Middle frontal gyrus (tissue), 1 donor: Measurements from ENCODE around the gene ACYP2.

Experiments
- DNase-seq: peaks from one replicate; pipeline ENCODE4 v3.0.0-alpha.2; 2015; ENCODE audit warnings: low spot score; ENCODE audit errors: extremely low spot score

ACYP2 gene

DNA sequence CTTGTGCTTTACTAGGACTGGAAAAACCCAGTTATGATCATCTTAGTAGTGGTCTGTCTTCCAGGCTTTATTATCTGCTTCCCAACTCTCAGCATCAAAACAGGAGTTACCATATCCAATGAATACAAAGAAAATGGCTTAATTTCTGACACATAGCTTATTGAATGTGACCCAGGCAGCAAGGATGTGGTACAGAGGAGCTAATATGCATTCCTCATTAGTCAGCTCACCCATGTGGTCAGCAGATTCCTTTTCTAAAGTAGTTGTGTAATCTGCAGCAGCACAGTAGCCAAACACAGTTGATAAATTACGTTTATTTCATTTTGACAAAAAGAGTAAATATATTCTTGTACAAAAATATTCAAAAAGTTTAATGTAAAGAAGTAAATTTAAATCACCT lies 97.0 kb downstream of the ACYP2 start:
- no peak for DNase-seq

DNA sequence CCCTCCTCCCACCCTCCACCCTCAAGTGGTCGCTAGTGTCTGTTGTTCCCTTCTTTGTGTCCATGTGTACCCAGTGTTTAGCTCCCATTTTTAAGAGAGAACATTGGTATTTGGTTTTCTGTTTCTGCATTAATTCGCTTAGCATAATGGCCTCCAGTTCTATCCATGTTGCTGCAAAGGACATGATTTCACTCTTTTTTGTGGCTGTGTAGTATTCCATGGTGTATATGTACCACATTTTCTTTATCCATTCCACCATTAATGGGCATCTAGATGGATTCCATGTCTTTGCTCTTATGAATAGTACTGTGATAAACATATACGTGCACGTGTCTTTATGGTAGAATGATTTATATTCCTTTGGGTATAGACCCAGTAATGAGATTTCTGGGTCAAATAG lies 97.7 kb downstream of the ACYP2 start:
- DNase-seq = no peak

DNA sequence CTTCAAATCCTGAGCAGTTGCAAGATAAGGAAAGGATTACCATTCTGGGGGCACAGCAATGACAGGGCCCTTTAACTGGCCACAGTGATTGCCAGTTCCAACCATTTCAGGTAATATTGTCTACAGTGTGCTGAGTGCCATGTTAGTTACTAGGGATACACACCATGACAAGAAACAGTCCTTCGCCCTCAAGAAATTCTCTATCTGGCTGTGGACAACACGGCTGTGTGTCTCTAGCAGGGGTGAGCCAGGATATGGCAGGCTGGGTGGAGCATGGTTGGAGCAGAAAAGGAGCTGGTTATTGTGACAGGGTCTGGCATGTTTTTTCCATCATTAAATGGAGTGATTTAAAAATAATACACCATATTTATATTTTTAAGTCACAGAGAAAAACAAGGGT lies 109.6 kb downstream of the ACYP2 start:
- no peak for DNase-seq

DNA sequence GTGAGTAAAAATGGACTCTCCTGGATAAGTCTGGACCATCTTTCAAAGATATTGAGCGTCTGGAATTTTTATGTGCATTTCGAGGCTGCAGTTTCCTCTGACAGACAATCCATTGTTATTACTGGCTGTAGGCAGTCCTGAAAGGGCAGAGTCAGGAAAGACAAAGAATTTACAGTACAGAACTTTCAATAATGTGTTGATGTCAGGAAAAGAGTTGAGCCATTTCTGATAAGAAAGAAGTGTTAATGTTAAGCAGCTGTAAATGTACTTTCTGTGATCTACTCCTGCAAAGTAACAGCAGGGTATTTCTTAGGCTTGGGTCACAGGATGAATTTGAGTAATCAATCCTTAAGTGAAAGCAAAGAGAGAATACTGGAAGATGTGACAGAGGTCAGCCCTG lies 110.8 kb downstream of the ACYP2 start:
- no peak for DNase-seq

DNA sequence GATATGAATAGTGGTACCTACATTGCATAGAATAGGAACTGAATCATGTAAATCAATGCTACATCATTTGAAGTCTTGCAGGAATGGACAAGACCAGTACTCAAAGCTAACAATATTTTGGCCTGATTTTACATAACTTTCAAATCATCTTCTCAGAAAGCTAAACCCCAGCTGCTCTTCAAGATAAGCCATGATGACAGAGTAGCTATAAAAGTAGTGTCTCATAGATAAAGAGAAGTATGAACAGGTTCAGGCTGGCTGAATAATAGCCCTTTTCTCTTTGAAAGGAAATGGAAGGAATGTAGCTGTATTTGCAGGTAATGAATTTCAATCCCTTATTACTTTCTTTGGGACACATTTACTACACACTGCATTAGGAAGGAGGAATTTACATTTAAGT lies 112.4 kb downstream of the ACYP2 start:
- no peak for DNase-seq

DNA sequence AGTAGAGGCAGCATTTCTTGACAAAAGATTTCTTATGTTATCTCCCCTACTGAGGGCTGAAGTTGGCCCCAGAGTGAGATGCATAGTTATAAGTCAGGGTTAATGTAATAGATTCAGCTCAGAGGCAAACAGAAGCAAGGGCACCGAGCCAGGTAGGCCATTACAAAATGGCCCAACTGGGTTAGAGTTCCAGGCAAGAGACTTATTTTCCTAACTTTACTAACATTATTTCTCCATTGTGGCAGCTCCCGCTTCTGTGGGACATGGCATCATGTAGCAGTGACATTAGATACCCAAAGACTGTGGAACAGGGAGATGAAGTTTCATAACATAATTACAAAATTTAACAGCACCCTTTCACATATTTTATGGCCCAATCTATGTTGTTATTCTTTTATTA lies 113.5 kb downstream of the ACYP2 start:
- DNase-seq = no peak

DNA sequence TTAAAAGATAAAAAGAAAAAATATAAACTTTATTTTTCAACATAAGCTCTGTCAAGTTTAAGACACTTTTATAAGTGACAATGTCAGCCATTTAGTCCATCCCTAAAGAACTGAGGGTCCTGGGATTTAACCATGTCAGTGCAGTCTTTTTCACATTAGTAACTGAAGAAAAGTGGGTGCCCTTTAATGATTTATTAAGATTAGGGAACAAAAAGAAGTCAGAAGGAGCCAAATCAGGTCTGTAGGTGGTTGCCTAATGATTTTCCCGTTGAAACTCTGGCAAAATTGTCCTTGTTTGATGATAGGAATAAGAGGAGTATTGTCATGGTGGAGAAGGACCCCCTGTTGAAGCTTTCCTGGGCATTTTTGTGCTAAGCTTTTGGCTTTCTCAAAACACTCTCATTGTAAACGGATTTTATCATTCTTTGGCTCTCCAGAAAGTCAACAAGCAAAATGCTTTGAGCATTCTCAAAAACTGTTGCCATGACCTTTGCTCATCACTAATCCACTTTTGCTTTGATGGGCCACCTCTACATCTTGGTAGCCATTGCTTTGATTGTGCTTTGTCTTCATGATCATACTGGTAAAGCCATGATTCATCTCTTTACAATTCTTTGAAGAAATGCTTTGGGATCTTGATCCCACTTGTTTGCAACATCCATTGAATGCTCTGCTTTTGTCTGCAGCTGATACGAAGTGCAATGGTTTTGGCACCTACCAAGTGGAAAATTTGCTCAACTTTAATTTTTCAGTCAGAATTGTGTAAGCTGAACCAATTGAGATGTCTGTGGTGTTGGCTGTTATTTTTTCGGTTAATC lies 118.6 kb downstream of the ACYP2 start:
- no peak for DNase-seq

DNA sequence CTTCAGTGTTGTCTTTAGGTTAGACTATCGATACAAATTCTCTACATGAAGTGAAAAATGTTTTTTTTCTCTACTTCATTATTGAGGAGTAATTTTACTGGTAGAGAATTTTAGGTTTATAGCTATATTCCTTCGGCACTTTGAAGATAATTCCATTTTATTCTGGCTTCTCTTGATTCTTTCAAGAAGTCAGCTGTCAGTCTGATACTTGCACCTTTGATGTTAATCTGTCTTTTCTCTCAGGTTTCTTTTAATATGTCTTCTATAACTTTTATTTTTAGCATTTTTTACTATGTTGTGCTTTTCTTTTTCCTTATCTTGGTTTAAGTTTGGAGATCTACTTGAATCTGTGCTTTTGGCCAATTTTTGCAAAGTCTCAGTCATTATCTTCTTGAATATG lies 122.0 kb downstream of the ACYP2 start:
- DNase-seq = no peak

DNA sequence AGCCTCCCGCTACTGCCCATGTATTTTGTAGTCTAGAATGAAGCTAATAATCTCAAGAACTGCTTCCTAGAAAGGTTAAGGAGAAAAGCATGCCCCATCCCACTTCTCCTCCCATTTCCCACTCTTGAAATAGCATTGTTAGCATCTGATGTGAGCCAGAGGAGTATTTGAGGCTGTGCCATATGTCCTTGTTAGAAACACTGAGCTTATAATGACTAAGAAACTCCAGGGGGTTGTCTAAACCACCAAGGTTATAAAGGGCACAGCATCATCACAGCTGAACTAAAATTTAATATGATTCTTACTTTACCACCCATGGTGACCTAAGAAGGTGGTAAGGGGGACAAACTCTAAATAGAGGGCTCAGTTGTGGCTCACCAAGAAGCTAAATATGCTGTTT lies 124.0 kb downstream of the ACYP2 start:
- DNase-seq = no peak

DNA sequence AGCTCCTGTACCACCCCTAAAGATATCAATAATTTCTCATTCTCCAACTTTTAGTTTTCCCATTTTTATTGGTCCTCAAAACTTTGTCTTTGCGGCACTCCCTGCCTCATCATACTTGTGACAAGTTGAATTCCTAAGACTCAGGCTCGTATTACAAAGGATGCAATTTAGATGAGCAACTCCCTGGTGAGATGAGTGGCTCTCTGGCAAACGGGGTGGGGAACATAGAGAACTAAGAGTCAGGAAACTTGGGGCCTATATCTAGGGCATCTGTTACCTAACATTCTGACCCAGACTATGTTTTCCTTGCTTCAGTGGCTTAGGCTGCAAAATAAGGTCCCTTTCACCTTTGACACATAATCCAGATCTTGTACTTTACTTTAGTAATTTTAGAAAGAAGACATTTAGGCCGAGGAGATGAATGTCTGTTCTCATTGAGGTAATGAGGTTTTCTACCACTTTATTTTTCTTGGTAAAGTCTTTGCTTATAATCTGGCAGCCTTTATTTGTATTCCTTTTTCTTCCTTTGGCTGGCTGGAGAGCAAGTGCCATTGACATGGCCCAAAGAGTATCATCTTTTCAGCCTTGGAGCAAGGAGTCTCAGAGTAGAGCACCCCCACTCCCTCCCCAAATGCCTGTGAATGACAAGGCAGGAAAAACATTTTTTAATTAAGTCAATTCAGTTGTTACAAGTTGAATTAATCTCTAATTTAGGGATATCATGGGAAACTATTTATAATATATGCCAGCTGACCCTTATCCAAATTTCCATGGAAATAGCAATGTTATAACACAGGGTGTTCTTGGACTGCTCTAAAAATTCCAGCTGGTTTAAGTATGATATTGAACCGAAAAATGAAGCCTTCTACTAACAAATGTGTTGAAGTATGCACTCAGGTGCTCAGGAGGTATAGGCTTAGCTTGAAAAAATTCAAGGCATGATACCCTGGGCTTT lies 125.4 kb downstream of the ACYP2 start:
- no peak for DNase-seq

DNA sequence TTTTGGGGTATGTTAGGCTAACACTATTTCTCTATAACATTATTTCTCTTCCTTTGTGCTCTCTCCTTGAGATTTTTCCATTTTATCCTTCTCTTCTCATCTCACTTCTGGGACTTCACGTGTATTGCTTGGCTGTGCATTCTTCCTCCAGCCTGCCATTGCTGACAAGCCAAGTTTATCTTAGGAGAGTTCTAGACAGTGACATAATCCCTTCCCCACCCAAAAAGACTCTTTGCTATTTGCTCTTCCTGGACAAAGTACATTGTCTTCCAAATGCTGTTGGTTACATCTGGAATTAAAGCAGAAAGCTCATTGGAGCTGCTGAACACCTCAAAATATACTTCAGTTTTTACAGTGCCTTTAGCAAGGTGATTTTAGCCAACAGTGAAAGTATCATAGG lies 131.7 kb downstream of the ACYP2 start:
- DNase-seq = no peak

DNA sequence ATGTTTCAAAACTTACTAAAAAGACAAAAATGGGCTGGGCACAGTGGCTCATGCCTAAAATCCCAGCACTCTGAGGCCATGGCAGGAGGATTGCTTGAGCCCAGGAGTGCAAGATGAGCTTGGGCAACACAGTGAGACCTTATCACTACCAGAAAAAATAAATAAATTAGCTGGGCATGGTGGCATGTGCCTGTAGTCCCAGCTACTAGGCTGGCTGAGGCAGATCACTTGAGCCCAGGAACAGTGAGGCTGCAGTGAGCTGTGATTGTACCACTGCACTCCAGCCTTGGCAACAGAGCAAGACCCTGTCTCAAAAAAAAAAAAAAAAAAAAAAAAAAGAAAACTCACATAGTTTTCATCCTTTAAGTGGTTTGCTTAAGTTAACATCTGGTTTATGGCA lies 134.2 kb downstream of the ACYP2 start:
- no peak for DNase-seq

DNA sequence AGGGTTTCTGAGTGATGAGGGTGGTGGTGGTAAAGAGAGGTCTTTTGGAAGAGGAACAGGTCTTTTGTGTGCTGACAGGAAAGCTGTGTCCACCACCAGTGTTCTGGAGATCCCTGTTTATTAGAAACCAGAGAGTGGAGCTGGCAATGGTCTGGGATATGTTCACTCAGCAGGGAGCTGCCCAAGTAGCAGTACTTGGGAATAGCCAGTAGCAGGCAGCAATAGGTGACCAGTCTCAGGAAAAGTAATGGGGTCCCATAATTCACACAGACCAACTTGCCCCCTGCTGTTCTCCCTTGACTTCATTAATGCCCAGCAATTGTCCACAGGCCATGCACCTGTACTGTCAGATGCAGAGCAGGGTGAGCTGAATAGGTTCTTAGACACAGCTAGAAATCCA lies 138.8 kb downstream of the ACYP2 start:
- DNase-seq = no peak

DNA sequence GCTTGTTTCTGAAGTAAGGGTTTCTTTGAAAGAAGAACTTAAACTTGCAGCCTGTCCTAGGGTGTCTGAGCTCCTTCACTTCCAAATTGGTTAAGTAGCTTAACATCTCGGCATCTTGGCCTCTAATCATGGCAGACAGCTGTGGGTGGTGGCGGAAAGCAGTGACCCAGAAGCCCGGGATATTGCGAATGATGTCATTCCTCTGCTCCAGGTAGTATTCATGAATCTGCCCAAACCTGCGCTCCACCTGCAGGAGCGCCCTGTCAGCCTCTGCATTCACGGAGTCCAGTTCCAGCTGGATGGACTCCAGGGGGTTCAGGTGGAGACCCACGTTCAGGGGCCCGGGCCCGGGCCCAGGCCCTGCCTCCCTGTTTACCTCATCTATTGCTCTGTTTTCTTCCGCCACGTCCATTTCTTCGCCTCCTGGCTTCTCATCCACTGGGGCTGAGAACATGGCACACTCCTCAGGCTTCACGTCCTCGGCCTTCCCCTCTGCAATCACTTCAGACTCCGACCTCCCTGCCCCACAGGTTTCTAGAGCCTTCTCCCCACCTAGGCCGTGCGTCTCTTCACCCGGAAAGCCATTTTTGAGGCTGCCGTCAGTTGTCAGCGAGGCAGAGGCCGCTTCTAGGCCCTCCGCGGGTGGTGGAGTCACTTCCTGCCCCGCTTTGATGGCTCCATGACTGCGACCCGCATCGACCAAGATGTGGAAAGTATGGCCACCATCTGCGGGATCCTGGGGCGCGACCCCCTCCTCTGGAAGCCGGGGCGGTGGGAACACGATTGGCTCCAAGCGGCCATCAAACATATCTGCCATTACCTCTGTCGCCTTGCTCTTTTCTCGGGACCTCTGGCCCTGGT lies 140.0 kb downstream of the ACYP2 start:
- no peak for DNase-seq

DNA sequence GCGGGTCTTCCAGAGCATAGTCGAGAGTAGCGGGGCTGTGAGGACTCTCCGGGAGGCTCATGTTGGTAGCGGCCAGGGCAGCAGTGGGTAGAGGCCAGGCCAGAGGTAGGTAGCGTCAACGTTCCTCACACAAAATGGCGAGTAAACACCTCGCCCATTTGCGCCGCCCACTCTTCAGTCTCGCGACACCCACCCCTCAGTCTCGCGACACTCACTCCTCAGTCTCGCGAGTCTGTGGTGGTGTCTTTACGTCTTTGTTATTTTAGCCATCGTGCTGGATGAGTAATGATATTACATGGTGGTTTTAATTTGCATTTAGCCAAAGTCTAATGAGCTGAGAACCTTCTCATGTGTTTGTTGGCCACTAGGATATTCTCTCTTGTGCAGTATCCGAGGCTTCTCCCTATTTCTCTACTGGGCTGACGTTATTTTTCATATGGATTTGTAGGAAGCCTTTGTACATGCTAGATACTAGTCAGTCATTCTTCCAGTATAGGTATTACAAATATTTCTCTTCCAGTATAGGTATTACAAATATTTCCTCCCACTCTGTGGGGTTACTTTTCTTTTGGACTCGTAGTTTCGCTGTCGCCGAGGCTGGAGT lies 140.8 kb downstream of the ACYP2 start, which contains the start of gene TSPYL6:
Gene TSPYL6 (minus strand): TSS at position 139 of the 604 bp plus-strand sequence. CDS start 78 bp downstream, at position 61.
- DNase-seq = no peak

DNA sequence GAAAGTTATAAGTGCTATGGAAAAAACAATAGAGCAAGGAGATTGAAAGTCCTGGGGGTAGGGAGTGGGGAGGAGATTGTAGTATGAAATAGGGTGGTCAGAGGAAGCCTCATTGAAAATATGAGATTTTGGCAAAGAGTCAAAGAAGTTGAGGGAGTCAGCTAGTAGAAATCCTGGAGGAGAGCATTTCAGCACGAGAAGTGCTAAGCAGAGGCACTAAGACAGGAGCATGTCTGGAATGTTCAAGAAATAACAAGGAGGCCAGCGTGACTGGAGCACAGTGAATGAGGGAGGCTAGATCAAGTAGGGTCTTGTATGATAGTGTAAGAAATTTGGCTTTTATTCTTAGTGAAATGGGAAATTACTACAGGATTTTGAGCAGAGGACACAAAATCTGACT lies 142.8 kb downstream of the ACYP2 start:
- DNase-seq = no peak

DNA sequence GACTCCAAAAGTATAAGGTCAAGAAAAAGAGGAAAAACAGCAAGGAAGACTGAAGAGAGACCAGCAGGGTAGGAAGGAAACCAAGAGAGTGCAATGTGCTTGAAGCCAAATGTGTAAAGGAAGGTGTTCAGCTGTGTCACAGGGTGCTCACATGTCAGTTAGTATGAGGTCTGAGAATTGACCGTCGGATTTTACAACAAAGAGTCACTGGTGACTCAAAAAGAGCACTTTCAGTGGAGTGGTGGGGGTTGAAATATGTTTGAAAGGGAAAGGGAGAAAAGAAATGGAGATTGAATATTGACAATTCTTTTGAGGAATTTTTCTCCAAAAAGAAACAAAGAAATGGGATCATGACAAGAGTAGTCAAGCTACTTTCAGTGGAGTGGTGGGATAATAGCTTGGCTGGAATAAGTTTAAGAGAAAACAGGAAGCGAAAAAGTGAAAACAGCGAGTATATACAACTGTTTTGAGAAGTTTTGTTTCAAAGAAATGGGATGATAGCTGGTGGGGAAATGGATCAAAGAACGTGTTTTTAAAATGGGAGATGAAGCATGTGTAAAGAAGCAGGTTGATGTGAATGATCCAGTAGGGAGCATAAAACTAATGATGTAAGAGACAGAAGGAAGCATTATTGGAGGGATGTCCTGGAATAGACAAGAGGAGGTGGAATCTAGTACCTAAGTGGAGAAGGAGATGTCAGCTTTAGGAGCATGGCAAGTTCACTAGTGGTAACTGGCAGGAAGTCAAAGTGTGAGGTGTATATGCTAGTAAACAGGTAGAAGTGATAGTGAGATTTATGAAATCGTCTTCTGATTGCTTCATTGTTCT lies 144.2 kb downstream of the ACYP2 start:
- DNase-seq = no peak

DNA sequence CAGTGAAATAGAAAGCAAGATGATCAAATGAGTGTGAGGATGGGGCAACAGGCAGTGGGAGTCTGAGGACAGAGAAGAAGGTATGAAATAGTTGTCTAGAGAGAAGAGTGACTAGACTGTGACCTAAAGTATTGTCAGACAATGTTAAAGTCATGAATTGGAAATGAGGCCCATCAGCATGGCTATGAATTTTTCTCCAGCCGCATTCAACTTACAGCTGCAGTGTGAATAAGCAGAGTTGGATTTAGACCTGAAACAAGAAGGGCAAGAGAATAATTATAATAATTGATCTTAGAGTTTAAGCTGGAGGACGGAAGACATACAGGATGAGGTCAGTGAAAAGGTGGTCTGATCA lies 144.8 kb downstream of the ACYP2 start:
- DNase-seq = no peak

DNA sequence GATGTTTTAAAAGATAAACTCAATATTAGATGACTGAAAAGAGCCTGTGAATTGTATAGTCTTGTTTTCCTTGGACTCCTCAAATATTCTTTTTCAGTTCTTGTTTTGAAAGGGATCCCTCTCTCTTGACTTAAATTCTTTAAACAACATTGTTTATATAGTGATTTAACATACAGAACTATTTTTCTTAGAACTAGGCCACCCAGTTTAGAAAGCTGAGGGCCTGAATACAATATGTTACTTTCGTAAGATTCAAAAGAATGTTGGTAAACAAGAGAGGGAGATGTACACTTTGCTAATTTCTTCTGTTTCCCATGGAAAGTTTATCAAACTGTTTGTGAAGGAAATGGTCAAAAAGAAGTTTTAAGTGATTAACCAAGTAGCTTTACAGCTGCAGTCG lies 146.1 kb downstream of the ACYP2 start:
- DNase-seq = no peak
